NCI-H1105 (cell line): ENCODE data around the gene DOCK2.
"Not testable (repeated sequence)": the region's sequence is repeated elsewhere in the genome, so short reads cannot be mapped to it uniquely, and the experiment has no call there.

Experiments used
- DNase-seq: peaks from one replicate; lab custom pipeline; 2025; lab: John Stamatoyannopoulos, UW

Gene DOCK2

DNA sequence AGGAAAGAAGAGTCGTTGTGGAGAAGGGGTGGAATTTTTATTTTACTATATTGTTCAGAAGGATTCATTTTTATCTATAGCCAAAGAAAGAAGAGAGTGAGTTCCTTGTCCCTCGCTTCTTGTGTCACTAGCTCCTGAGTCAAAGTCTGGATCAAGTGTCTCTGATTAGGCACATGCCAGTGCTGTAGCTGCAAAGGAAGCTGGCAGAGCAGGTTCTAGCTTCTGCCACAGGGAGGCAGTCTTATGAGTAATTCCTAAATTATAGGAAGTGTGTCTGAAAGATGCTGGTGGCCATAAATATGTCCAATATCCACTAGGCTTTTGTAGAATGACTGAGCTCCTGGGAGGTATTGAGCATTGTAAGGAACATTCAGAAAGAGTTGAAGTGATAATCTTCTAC lies 84.7 kb downstream of the DOCK2 start:
- no peak for DNase-seq

DNA sequence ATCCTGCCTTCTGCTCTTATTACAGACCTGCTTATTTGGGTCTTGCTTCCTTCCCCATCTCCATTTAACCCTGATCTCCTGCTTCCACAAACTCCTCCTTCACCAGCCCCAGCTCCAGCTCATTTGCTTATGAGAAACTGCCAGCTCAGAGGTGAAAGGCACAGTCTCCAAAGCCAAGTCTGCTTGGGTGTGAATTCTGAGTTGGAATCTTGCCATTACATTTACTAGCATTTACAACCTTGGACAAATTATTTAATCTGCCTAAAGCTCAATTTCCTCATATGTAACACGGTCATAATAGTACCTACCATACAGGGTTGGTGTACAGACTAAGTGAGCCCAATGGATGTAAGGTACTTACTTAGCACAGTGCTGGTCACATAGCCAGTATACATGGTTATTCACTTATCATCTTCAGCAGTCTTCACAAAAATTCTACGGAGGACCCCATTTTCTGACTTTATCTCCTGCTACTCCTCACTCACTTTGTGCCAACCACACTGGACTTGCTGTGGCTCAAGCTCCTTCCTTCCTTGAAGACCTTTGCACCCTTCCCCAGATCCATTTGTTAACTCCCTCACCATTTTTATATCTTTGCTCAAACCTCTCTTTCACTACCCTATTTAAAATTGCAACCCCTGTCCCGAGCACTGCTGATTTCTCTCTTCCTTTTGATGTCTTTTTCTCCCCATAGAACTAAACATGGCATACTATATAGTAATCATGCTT lies 86.2 kb downstream of the DOCK2 start:
- DNase-seq = no peak

DNA sequence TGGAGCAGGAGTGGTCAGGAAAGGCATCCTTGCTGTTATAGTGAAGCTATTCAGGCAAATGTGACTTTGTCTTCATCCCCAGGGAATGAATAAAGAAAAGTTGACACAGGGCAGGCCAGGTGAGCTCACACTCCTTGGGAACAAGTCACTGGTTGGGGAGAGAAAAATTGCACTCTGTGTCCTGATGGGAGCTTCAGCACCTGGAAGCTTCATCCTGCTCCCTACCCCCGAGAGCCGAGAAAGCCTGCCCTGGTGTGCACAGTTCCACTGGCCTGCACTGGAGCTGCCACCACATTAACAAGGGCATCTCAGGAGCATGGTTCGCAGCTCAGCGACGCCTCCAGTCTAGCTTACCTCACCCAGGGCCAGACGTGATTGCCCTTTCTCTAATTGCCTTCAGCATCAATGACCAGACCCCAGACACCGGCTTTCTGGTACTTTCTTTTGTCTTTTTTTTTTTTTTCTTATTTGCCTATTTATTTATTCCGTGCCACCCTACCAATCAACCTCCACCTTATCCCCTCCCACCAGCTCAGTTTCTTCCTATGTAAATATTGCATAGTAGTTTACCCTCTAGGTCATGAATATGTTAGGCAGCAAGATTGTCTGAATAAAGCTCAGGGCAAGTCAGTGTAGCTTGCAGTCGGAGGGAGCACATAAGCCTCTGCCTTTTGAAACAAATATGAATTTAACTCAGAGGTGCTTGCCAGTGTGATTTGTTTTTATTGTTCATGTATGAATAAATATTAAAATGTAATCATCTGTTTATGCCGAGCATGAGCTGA lies 87.4 kb downstream of the DOCK2 start:
- no peak for DNase-seq

DNA sequence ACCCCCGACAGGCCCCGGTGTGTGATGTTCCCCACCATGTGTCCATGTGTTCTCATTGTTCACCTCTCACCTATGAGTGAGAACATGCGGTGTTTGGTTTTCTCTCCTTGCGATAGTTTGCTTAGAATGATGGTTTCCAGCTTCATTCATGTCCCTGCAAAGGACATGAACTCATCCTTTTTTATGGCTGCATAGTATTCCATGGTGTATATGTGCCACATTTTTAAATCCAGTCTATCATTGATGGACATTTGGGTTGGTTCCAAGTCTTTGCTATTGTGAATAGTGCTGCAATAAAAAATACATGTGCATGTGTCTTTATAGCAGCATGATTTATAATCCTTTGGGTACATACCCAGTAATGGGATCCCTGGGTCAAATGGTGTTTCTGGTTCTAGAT lies 88.6 kb downstream of the DOCK2 start:
- not testable (repeated sequence) for DNase-seq

DNA sequence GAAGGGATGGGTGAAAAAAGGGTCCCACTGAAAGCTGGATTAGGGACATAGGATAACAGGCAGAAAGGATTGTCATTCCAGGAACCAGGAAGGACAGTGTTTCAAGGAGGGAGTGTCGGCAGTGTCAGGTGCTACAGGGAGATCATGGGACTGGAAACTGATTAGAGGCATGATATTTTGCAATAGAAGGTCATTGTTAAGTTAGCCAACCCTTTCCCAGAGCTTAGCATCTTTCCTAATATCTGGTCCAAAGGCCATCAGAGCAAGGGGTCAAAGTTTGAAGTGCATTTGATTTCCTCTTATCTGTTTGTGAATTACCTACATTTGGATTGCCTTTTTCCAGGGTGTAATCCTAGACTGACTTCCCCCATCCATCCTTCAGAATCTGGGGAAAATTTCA lies 91.3 kb downstream of the DOCK2 start:
- DNase-seq = no peak

DNA sequence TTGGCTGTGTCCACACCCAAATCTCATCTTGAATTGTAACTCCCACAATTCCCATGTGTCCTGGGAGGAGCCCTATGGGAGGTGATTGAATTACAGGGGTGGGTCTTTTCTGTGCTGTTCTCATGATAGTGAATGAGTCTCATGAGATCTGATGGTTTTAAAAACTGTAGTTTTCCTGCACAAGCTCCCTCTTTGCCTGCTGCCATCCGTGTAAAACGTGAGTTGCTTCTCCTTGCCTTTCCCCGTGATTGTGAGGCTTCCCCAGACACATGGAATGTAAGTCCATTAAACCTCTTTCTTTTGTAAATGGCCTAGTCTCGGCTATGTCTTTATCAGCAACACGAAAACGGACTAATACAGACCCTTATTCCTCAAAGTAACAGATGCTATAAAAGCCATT lies 94.1 kb downstream of the DOCK2 start:
- no peak for DNase-seq

DNA sequence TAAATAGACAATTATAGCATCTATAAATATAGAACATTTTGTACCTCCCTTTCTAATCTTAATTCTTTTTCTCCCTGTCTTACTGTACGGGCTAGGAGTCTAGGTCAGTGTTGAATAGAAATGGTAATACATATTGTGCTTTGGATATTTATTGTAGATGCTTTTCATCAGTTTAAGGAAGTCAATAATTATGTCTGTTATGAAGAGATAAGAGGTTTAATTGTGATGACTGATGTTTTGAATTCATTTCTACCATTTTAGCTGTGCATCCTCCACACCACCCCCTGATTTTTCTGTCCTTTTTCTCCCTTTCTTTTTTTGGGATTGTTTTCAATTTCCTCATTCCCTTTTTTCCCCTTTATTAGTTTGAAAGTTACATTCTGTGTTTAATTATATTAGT lies 95.8 kb downstream of the DOCK2 start:
- DNase-seq = no peak

DNA sequence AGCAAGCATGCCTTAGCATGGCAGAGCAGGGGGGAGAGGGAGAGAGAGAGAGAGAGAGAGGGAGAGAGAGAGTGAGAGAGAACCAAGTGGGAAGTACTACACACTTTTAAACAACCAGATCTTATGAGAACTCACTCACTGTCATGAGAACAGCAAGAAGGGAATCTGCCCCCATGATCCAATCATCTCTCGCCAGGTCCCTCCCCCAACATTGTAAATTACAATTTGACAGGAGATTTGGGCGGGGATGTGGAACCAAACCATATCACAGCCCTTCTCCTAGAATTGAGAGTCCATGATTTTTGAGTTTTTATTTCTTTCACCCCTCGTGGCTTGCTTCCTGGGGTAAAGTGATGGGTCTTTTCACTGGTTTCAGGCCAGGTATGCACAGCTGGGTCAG lies 98.8 kb downstream of the DOCK2 start:
- DNase-seq = no peak

DNA sequence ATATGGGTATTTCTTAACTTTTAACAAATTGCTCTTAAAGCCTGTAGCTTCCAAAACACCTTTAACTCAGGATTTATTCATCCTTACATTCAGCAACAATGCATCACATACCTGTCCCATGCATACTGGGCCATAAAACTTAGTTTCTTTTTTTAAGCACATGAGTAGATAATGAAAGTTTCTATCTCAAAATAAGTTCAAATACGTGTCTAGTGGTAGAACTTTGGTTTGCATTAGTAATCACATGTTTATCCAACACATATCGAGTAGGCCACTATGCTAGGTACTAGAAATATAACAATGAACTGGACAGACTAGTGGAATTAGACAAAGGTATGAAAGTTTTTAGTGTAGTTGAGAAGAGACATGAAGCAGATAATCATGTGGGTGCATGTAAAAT lies 99.6 kb downstream of the DOCK2 start:
- DNase-seq = no peak

DNA sequence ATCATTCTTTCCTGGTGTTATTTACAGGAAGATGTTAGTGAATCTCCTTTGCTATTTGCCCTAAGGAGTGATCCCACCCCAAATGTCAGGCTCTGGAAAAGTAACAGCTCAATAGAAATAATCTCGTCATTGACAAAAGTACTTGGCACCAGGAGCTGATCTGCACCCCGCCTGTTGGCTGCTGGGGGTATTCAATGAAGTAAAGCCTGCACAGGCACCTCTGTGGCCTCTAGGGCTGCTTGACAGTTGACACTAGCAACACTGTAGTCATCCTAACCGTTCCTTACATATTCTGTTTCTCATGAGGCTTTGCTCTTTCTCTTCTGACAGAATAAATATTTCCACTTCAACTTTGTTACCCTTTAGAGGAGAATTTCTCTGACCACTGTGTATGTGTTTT lies 103.4 kb downstream of the DOCK2 start:
- DNase-seq = no peak

DNA sequence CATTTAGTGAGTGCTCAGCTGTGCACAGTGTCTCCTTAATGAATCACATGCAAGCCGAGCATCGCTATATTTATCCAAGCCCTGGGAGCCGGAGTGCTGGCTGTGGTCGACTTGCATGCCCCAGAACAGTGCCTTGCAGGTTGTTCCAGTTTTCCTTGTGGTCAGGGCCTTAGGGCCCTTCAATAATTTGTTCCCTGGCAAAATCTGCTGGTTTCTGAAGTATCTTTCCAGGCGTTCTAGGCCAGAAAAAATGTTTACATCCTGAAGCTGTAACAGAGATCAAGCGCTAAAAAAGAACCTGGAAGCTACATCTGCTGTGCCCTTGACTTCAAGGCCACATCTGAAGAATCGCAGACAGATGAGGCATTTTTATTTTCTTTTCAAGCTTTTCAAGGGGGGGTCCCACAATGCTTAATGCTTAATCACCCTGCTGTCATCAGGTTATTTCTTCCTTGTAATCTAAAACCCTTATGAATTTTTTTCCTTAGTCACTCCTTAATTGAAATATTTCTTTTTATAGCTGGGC lies 105.8 kb downstream of the DOCK2 start:
- no peak for DNase-seq

DNA sequence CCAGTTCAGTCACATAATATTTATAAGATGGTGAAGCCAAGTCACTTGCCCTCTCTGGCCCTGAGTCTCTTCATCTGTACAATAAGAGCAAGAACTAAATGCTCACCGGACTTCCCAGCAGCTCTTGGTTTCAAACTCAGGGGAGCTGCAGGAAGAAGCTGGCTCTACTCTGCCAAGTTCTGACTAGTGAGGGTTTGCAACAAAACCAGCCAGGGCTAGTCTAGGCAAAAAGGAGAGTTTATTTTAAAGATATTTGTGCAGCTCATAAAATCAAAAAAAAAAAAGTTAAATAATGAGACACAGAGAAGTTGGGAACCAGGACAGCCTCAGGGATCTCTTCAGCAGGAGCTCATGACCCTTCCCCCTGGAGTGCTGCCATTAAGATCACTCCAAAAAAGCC lies 107.3 kb downstream of the DOCK2 start:
- no peak for DNase-seq

DNA sequence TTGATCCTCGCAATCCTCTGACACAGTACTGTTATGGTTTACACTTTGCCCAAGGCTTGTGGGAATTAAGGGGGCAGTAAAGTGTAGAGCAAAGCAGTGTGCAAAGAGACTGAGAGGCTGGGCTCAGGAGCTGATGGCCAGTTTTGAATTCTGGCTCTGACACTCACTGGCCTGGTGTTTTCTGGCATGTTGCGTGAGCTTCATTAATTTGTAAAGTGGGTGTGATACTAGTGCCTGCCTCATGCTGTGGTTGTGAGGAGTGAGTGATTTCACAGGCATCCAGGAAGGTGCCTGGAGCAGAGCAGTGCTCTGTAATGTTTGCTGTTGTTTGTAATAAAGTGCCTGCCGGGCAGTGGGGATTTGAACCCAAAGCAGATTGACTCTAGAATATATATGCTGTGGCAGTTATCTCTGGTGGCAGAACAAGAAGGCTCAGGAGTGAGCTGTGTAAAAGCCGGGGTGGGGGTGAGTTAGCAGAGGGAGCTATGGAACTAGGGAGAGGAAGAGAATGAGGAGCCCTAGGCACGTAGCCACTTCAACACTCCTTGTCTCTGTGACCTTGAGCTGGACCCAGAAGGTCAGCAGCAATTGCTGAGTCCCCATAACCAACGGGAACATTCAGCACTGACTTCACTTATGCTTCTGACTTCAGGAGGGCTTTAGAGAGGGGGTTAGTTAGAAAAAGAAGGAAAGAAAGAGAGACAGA lies 108.5 kb downstream of the DOCK2 start:
- no peak for DNase-seq

DNA sequence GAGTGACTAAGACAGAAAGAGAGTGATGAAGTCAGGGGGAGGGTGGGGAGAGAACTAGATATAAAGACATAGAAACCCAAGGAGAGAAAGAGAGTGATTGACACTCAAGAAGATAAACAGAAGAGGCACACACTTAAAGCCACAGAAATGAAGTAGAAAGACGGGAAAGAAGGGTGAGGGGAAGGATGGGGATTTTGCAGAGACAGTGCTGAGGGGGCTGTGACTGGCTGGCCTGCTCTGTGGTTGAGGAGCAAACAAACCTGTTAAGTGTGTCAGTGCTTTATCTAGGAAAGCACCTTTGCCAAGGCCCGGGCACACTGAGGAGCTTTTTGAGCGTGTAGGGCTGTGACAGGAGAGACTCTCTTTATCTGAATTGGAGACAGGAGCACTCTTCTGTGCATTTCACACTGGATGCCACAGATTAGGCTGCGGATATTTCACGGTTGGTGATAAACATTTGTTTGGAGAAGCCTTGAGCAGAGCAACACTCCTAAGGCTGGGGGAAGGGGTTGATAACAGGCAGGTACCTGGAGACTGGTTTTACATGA lies 109.1 kb downstream of the DOCK2 start:
- DNase-seq = no peak

DNA sequence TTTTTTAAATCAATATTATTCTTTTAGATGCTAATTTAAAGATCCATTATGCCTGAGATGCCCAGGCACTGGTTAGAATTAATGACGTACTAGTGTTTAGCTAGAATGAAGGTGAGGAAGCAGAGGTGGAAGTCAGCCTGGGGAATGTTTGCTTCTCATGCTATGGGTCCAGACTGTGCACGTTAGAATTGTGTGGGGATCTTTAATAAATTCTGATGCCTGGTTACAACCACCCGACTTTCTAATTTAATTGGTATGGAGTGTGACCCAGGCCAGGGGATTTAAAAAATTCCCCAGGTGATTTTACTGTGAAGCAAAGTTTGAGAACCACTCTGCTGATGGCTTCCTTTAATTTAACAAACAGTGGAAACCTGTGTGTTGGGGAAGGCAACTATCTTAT lies 111.1 kb downstream of the DOCK2 start:
- no peak for DNase-seq

DNA sequence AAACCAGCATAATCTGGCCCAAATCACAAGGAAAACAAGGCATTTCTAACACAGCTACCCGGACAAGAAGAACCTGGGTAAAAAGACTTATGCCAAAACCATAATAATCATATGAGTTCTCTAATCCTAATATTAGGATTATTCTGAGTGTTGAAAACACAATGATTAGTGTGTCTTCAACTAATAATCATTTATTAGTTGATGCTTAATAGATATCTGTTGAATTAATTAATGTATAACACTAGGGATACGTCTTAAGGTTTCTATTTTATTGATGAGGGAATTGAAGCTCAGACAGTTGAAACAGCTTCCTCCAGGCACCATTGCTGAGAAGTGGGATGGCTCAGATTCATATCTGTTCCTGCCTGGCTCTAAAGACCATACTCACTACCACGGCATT lies 112.2 kb downstream of the DOCK2 start:
- DNase-seq = no peak

DNA sequence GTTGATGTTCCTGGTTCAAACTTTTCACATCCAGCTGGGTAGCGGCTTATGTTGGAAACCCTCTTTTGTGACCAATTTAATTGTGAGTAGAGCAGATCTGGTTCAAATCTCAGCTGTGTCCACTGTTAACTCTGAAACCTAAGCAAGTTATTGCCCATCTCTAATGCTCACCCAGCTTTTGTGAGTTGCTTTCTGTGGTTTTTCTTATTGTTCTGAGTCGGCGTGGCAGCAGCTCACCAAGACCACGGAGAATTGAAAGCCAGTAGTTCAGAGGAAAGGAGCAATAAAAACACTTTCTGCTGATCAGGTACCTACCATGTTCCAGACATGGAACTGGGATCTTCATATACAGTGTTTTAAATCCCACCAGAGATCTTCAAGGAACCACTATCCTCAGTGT lies 114.4 kb downstream of the DOCK2 start:
- no peak for DNase-seq

DNA sequence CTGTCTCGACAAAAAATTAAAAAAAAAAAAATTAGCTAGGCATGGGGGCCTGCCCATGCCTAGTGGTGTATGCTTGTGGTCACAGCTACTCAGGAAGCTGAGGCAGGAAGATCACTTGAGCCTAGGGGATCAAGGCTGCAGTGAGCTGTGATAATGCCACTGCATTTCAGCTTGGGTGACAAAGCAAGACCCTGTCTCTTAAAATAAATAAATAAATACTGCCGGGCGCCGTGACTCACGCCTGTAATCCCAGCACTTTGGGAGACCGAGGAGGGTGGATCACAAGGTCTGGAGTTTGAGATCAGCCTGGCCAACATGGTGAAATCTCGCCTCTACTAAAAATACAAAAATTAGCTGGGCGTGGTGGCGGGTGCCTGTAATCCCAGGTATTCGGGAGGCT lies 115.5 kb downstream of the DOCK2 start:
- DNase-seq = not testable (repeated sequence)

DNA sequence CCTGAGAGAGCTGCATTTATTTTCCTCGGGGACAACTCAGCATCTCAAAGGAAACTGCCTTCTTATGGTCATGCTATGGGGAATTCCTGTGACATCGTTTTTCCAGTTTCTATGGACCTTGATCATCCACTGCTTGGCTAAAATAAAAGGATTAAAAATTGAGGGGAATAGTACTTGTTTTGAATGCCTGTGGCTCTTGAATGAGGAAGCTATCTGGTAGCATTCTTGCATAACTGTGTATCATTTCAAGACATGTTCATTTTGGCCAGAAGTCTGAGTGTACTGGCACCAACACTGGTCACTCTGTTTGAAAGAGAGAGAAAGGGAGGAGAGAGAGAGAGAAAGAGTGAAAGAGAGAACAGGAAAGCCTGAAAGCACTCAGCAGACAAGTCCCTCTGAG lies 116.7 kb downstream of the DOCK2 start:
- no peak for DNase-seq

DNA sequence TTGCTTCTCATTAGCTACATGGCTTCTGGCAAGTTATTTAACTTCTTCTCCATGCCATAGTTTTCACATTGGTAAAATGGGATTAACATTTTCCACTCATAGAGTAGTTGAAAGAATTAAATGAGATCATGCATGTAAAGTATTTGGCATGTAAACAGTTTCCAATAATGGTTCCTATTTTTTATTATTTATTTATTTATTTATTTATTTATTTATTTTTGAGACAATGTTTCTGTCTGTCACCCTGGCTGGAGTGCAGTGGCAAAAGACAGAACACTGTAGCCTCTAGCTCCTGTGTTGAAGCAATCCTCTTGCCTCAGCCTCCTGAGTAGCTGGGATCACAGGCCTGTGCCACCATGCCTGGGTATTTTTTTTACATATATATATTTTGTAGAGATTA lies 117.7 kb downstream of the DOCK2 start:
- no peak for DNase-seq

DNA sequence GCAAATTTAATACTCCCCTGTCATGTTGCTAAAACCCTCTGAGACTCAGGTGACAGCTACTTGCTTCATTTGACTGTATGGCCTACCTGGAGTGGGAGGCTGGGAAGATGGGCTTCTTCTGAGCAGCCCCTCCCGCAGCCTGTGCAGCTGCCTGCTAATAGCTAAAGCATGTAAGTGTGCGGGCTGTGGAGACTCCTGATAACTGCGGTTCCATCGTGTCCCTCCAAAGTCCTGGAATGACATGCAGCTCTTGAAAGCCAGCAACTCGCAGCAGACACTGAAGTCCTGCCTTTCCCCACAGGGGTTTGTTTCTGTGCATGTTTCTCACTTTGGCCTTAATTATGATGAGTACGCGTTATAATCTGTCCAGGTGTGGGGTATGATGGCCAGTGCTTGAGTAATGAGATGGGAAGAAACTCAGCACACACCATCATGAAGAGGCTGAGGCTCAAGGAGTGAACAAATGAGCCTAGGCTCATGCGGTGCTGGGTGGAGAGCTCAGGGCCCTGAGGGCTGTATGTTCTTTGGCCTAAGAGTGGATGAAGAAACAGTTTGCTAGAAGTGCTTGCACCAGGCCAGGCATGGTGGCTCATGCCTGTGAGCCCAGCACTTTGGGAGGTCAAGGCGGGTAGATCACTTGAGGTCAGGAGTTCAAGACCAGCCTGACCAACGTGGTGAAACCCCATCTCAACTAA lies 119.1 kb downstream of the DOCK2 start:
- DNase-seq = no peak

DNA sequence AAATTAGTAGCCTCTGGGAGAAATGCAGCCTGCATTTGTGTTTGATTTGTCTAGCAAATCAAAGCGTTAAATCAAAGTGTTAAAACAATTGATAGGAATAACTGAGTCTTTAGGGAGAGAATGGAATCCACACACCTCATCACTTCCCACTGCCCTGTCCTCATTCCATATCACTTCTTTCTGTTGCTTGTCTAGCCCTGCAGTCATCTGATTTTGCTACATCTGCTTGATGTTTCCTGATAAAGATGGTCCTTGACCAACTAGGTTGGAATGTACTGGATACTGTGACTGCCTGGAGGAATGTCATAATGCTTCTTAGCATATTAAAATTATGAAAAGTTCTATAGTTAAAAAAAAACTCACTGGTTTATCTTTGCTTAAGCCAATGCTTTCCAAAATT lies 119.9 kb downstream of the DOCK2 start:
- DNase-seq = no peak
